ENCODE measurements around the gene NUP42.

DNA sequence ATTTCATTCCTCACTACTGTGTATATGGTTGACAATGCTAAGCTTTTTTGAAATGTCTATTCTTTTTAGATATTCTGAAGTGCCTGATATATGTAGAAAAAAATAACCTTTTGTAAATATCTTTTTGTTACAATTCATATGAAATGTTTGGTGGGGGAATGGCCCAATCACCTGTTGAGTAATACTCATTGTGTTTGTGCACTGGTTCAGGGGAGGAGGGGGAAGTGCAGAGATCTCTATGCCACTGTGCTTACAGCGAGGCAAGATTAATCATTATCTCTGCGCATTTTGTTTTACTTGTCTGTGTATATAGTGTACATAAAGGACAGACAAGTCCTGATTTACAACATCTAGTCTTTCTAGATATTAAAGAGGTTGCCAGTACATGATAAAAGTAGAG lies 25.2 kb downstream of the NUP42 start:
- TF ChIP-seq POLR2AphosphoS5 (IDR thresholded peaks at IDR 0.05; ENCODE audit: low read depth, low read length) (no peak), POLR2A (IDR thresholded peaks at IDR 0.05; ENCODE audit: low read depth, low read length) (no peak), TAF1 (IDR thresholded peaks at IDR 0.05; ENCODE audit: low read depth, low read length) (no peak)

All from GM12891 (cell line).